GM12878 (cell line): Measurements from ENCODE around the gene C6orf52. TPM values are rescaled to one million over a fixed set of nuclear protein-coding genes. Genes with fewer than 3 reads are reported as not detected.

ENCODE experiments used
- ATAC-seq: fragments of 200-7000 bp; cut with Tn5 transposase; 3 replicates; pipeline ENCODE4 v1.9.1; 2020; ENCODE audit warnings: mild to moderate bottlenecking, moderate library complexity
- BruUV-seq: library from RNA; stranded (reverse); fragments of 400-500 nt; replicated peaks from 2 replicates; lab custom pipeline; 2021; lab: Mats Ljungman, UMichigan
- CTCF ChIA-PET: fragments of 300-600 bp; sonication (Branson Sonifier 250); formaldehyde crosslinking; extraction: SDS; loops from one replicate; lab custom pipeline; 2021; ENCODE audit warnings: inconsistent platforms; lab: Yijun Ruan, JAX
- POLR2A ChIA-PET: fragments of 350-600 bp; formaldehyde crosslinking; extraction: SDS; loops from one replicate; lab custom pipeline; 2021; ENCODE audit warnings: inconsistent platforms; lab: Charles Lee
- RAD21 ChIA-PET: fragments of 300-600 bp; sonication (Branson Sonifier 250); formaldehyde crosslinking; loops from one replicate; lab custom pipeline; 2023; ENCODE audit warnings: antibody characterized with exemption; ENCODE audit not compliant: unreplicated experiment; lab: Charles Lee
- SMC1A ChIA-PET: fragments of 300-600 bp; sonication (Branson Sonifier 250); formaldehyde crosslinking; loops from one replicate; lab custom pipeline; 2023; ENCODE audit not compliant: unreplicated experiment, uncharacterized antibody; lab: Charles Lee
- DNase-seq: peaks from one replicate; pipeline ENCODE4 v3.0.0-alpha.2; 2011; ENCODE audit warnings: low read depth, low spot score
- FAIRE-seq: peaks from 3 replicates; lab custom pipeline; 2011; peaks lifted over from hg19 to GRCh38; lab: Jason Lieb, UNC
- H2AFZ ChIP-seq: 2 replicates; pipeline ENCODE4 v1.6.0; 2011; ENCODE audit warnings: low read depth, low read length, control low read depth; ENCODE audit not compliant: control insufficient read depth
- H3K27ac ChIP-seq: 2 replicates; pipeline ENCODE4 v1.5.1; 2011; ENCODE audit warnings: control low read depth; ENCODE audit not compliant: control insufficient read depth, insufficient read depth
- H3K27me3 ChIP-seq, 2 experiments: replicated peaks in 1 of 2; 2 replicates each; pipeline versions ENCODE4 v1.6.0 to v1.6.1; 2011; ENCODE audit warnings: low read length in 1 of 2; ENCODE audit not compliant: control insufficient read depth in 2 of 2, insufficient read depth in 2 of 2
- H3K36me3 ChIP-seq, 2 experiments: 2 replicates each; pipeline ENCODE4 v1.5.1; 2011; ENCODE audit warnings: low read length in 1 of 2; ENCODE audit not compliant: control insufficient read depth in 2 of 2, insufficient read depth in 2 of 2
- H3K4me1 ChIP-seq: 2 replicates; pipeline ENCODE4 v1.6.1; 2011; ENCODE audit warnings: mild to moderate bottlenecking, low read length, moderate library complexity, mixed read lengths; ENCODE audit not compliant: control insufficient read depth, insufficient read depth
- H3K4me2 ChIP-seq: 2 replicates; pipeline ENCODE4 v1.6.0; 2011; ENCODE audit warnings: control low read depth; ENCODE audit not compliant: control insufficient read depth, insufficient read depth
- H3K4me3 ChIP-seq: fragments of 200-600 bp; sonication (generic); 2 replicates; pipeline ENCODE4 v1.5.1; 2016
- H3K79me2 ChIP-seq: 2 replicates; pipeline ENCODE4 v1.6.0; 2011; ENCODE audit warnings: low read length; ENCODE audit not compliant: control insufficient read depth, insufficient read depth
- H3K9ac ChIP-seq: 2 replicates; pipeline ENCODE4 v1.8.0; 2011; ENCODE audit warnings: low read length, control low read depth, mixed read lengths; ENCODE audit not compliant: control insufficient read depth, insufficient read depth
- H3K9me3 ChIP-seq: replicated peaks from 3 replicates; pipeline ENCODE4 v1.5.1; 2011; ENCODE audit warnings: mild to moderate bottlenecking, low read length; ENCODE audit not compliant: control insufficient read depth, insufficient read depth
- H4K20me1 ChIP-seq: 2 replicates; pipeline ENCODE4 v1.6.0; 2011; ENCODE audit not compliant: control insufficient read depth, insufficient read depth
- ASH2L ChIP-seq: fragments of 300-600, 200-600 bp; sonication (generic); IDR thresholded peaks from 2 replicates; pipeline ENCODE4 v1.6.1; 2017; ENCODE audit warnings: low read depth, mild to moderate bottlenecking, borderline replicate concordance
- CEBPB ChIP-seq, 2 experiments: fragments of 150-350 bp in 1 of 2; IDR thresholded peaks; 2 replicates each; pipeline ENCODE4 v1.6.1; 2012 to 2014; ENCODE audit warnings: low read depth in 2 of 2, low read length in 2 of 2, borderline replicate concordance in 1 of 2, inconsistent platforms in 1 of 2
- FOXK2 ChIP-seq: fragments of 450-650 bp; IDR thresholded peaks from 2 replicates; pipeline ENCODE4 v1.6.1; 2017; ENCODE audit warnings: mild to moderate bottlenecking, moderate library complexity
- FOXM1 ChIP-seq: IDR thresholded peaks from 2 replicates; pipeline ENCODE4 v1.6.1; 2012; ENCODE audit warnings: low read depth, mild to moderate bottlenecking, inconsistent platforms, low read length, moderate library complexity
- HCFC1 ChIP-seq: fragments of 150-350 bp; IDR thresholded peaks from 2 replicates; pipeline ENCODE4 v1.6.1; 2014; ENCODE audit warnings: low read length
- KAT2A ChIP-seq: conservative IDR thresholded peaks from 2 replicates; pipeline ENCODE4 v1.6.1; 2011; ENCODE audit warnings: low read depth, low read length; ENCODE audit not compliant: control insufficient read depth
- KLF5 ChIP-seq: fragments of 450-650 bp; IDR thresholded peaks from 2 replicates; pipeline ENCODE4 v1.6.1; 2014; ENCODE audit warnings: mild to moderate bottlenecking; ENCODE audit not compliant: partially characterized antibody
- MEF2A ChIP-seq: IDR thresholded peaks from 2 replicates; pipeline ENCODE4 v1.6.1; 2011; ENCODE audit warnings: low read depth, mild to moderate bottlenecking, low read length, moderate library complexity; ENCODE audit not compliant: insufficient read depth
- MXI1 ChIP-seq: fragments of 150-350 bp; IDR thresholded peaks from 2 replicates; pipeline ENCODE4 v1.6.1; 2011; ENCODE audit warnings: low read depth, mild to moderate bottlenecking, inconsistent platforms, low read length, improper control_type of control experiment
- NBN ChIP-seq: fragments of 450-650 bp; IDR thresholded peaks from 2 replicates; pipeline ENCODE4 v1.6.1; 2016
- NFYB ChIP-seq: IDR thresholded peaks from 2 replicates; pipeline ENCODE4 v1.6.1; 2011; ENCODE audit warnings: low read depth, mild to moderate bottlenecking, low read length, improper control_type of control experiment, moderate library complexity; ENCODE audit not compliant: insufficient read depth
- NR2C2 ChIP-seq: IDR thresholded peaks from 2 replicates; pipeline ENCODE4 v1.6.1; 2011; ENCODE audit warnings: borderline replicate concordance, low read depth; ENCODE audit not compliant: control insufficient read depth, insufficient read length
- NR2F1 ChIP-seq: fragments of 450-650 bp; conservative IDR thresholded peaks from 2 replicates; pipeline ENCODE4 v1.6.1; 2017; ENCODE audit warnings: mild to moderate bottlenecking
- PAX8 ChIP-seq: fragments of 450-650 bp; IDR thresholded peaks from 2 replicates; pipeline ENCODE4 v1.6.1; 2017; ENCODE audit warnings: mild to moderate bottlenecking, moderate library complexity
- RELA ChIP-seq: fragments of 450-650 bp; IDR thresholded peaks from 2 replicates; pipeline ENCODE4 v1.8.0; 2014; ENCODE audit warnings: borderline replicate concordance; ENCODE audit not compliant: partially characterized antibody
- STAT1 ChIP-seq: fragments of 450-650 bp; conservative IDR thresholded peaks from 2 replicates; pipeline ENCODE4 v1.6.1; 2014; ENCODE audit warnings: antibody characterized with exemption, mild to moderate bottlenecking
- WGBS: methylation state at CpG from one replicate; pipeline ENCODE4 v1.1.6; 2016; ENCODE audit warnings: low lambda C conversion rate; ENCODE audit not compliant: insufficient replicate concordance, insufficient coverage; ENCODE audit errors: missing lambda C conversion rate; 5-methylcytosine and 5-hydroxymethylcytosine counted together
- in situ Hi-C: fragments of 300-500 bp; cut with MboI; formaldehyde crosslinking; loops from 9 replicates; pipeline ENCODE4 v1.14.3; 2018; ENCODE audit warnings: mixed read lengths
- intact Hi-C: fragments of 100-400 bp; cut with micrococcal nuclease; formaldehyde crosslinking; loops from one replicate; pipeline ENCODE4 v1.14.2; 2022; ENCODE audit not compliant: unreplicated experiment
- polyA plus RNA-seq, 11 experiments: library from polyadenylated mRNA; depleted of rRNA in 4 of 11; unstranded in 6 of 11; stranded (reverse) in 5 of 11; fragments of >200 nt; fragmentation: Nextera tagmentation in 4 of 11; fragmentation: Illumina TruSeq in 1 of 11; extraction: Ambion mirVana in 4 of 11; extraction: Trizol in 1 of 11; gene quantifications; 1 replicate in 1 of 11; 2 replicates in 10 of 11; pipeline versions ENCODE4 v1.2.1 to v1.2.3, GENCODE V29; 2011 to 2016; ENCODE audit warnings: inconsistent platforms in 2 of 11, missing spikeins in 2 of 11, low read depth in 1 of 11
- total RNA-seq, 4 experiments: library from RNA; depleted of rRNA in 3 of 4; stranded (reverse); fragments of >200 nt in 3 of 4; fragmentation: Illumina TruSeq in 1 of 4; extraction: Trizol in 1 of 4; gene quantifications; 2 replicates each; pipeline versions ENCODE4 v1.2.1 to v1.2.3, GENCODE V29; 2013 to 2021
- TF ChIP-seq, protein P1 (sequence below): fragments of 450-650 bp; IDR thresholded peaks from 2 replicates; pipeline ENCODE4 v1.6.1; 2017; ENCODE audit warnings: borderline replicate concordance
- TF ChIP-seq, protein P2 (sequence below): IDR thresholded peaks from 2 replicates; pipeline ENCODE4 v1.6.1; 2012; ENCODE audit warnings: low read depth, low read length, improper control_type of control experiment
- TF ChIP-seq, protein P3 (sequence below): fragments of 450-650 bp; IDR thresholded peaks from 2 replicates; pipeline ENCODE4 v1.6.1; 2018; ENCODE audit warnings: mild to moderate bottlenecking, low read depth, moderate library complexity; ENCODE audit not compliant: partially characterized antibody

C6orf52 gene
- total and polyA plus RNA-seq, 10 of the 15 experiments (the other 5 are each of a cell fraction or from before 2014, with no cell fraction given), result 2.7 to 15.1 (median 4.9) TPM

DNA sequence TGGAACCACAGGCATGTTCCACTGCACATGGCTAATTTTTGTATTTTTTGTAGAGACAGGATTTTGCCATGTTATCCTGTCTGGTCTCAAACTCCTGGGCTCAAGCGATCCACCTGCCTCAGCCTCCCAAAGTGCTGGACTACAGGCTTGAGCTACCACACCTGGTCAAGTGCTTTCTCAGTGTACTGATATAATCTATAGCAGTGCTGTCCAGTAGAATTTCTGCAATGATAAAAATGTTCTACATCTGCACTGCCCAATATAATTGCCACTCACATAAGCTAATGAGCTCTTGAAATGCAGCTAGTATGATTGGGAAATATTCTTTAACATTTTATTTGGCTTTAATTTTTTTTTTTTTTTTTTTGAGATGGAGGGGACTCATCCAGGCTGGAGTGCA, 64.2 kb downstream of the C6orf52 start:
- Histone ChIP-seq H2AFZ (no peak overlapping the region), H3K27me3 (no peaks in the 10 kb centered on the region), H3K79me2 (no peaks in the 10 kb centered on the region), H3K4me1 (no peaks in the 10 kb centered on the region; the same call in 1 of the 2 replicates), H3K9me3 (no peaks in the 10 kb centered on the region), H3K4me3 (no peak overlapping the region)
- FAIRE-seq (no peak), ATAC-seq (no peak)
- 100% methylated on average over 1 of the region's 1 CpG for WGBS
- intact Hi-C loops, result no loop called here
- TF ChIP-seq, protein P1, sequence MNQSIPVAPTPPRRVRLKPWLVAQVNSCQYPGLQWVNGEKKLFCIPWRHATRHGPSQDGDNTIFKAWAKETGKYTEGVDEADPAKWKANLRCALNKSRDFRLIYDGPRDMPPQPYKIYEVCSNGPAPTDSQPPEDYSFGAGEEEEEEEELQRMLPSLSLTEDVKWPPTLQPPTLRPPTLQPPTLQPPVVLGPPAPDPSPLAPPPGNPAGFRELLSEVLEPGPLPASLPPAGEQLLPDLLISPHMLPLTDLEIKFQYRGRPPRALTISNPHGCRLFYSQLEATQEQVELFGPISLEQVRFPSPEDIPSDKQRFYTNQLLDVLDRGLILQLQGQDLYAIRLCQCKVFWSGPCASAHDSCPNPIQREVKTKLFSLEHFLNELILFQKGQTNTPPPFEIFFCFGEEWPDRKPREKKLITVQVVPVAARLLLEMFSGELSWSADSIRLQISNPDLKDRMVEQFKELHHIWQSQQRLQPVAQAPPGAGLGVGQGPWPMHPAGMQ, result no peak
- no peak for TF ChIP-seq HCFC1
- TF ChIP-seq, protein P2, sequence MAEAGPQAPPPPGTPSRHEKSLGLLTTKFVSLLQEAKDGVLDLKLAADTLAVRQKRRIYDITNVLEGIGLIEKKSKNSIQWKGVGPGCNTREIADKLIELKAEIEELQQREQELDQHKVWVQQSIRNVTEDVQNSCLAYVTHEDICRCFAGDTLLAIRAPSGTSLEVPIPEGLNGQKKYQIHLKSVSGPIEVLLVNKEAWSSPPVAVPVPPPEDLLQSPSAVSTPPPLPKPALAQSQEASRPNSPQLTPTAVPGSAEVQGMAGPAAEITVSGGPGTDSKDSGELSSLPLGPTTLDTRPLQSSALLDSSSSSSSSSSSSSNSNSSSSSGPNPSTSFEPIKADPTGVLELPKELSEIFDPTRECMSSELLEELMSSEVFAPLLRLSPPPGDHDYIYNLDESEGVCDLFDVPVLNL, result no peak
- TF ChIP-seq NBN, result no peak
- TF ChIP-seq NR2F1, result no peak
- no peak for TF ChIP-seq NFYB
- TF ChIP-seq KLF5, result no peak
- no peak for TF ChIP-seq PAX8
- TF ChIP-seq CEBPB (IDR thresholded peaks at IDR 0.05; ENCODE audit: borderline replicate concordance in 1 of 2, low read depth in 2 of 2, low read length in 2 of 2), result no peak
- TF ChIP-seq ASH2L, result no peak
- TF ChIP-seq MEF2A, result no peak
- TF ChIP-seq FOXM1, result no peak
- no peak for TF ChIP-seq NR2C2
- no peak for TF ChIP-seq RELA
- no peak for TF ChIP-seq STAT1
- TF ChIP-seq KAT2A, result no peak
- TF ChIP-seq, protein P3, sequence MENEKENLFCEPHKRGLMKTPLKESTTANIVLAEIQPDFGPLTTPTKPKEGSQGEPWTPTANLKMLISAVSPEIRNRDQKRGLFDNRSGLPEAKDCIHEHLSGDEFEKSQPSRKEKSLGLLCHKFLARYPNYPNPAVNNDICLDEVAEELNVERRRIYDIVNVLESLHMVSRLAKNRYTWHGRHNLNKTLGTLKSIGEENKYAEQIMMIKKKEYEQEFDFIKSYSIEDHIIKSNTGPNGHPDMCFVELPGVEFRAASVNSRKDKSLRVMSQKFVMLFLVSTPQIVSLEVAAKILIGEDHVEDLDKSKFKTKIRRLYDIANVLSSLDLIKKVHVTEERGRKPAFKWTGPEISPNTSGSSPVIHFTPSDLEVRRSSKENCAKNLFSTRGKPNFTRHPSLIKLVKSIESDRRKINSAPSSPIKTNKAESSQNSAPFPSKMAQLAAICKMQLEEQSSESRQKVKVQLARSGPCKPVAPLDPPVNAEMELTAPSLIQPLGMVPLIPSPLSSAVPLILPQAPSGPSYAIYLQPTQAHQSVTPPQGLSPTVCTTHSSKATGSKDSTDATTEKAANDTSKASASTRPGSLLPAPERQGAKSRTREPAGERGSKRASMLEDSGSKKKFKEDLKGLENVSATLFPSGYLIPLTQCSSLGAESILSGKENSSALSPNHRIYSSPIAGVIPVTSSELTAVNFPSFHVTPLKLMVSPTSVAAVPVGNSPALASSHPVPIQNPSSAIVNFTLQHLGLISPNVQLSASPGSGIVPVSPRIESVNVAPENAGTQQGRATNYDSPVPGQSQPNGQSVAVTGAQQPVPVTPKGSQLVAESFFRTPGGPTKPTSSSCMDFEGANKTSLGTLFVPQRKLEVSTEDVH, result no peak
- no peak for TF ChIP-seq FOXK2
- no peak for TF ChIP-seq MXI1
- TF ChIP-seq, all 136 proteins: peak for 0
- H4K20me1 ChIP-seq, result no peaks in the 10 kb centered on the region
- ChIA-PET POLR2A (interaction anchor here (0.6 to 0.7 kb wide), 2 partner anchors 278 to 348 kb away, joined by 3 read pairs; no protein-coding TSS in a partner anchor), RAD21 (interaction anchor here (0.7 kb wide), 2 partner anchors 99 to 172 kb away, joined by 3 read pairs; no protein-coding TSS in a partner anchor), SMC1A (interaction anchor here (0.6 kb wide), 1 partner anchor 710 kb away, joined by 4 read pairs; no protein-coding TSS in a partner anchor), CTCF (interaction anchor here (0.7 to 1.2 kb wide), 3 partner anchors 12 to 403 kb away, joined by 3 to 5 read pairs (median 4); no protein-coding TSS in a partner anchor)
- no peak overlapping the region for H3K9ac ChIP-seq
- DNase-seq, result no peak
- no TSS peak for BruUV-seq
- in situ Hi-C loops, result no loop called here
- H3K4me2 ChIP-seq, result no peak overlapping the region
- peaks cover 0 to 13% of the 10 kb centered on the region in 2 experiments; a peak in 2 of 4 replicates for H3K36me3 ChIP-seq
- H3K27ac ChIP-seq, result no peak overlapping the region
